ENCODE data around the gene HEATR9.

GRCh38 chr17:35849469-35850348 is 19.0 kb downstream of the HEATR9 start:
- TF ChIP-seq ZNF274 (IDR thresholded peaks at IDR 0.05; ENCODE audit: low read depth, low read length) (no peak), YY1 (IDR thresholded peaks at IDR 0.05; ENCODE audit: insufficient read depth, insufficient read length) (no peak)
